HEK293T (cell line): ENCODE measurements around the gene GNE.
"Not testable (repeated sequence)": the region's sequence is repeated elsewhere in the genome, so short reads cannot be mapped to it uniquely, and the experiment has no call there.

Experiments
- CTCF ChIA-PET: fragments of 350-600 bp; formaldehyde crosslinking; extraction: SDS; loops from one replicate; lab custom pipeline; 2021; ENCODE audit warnings: antibody characterized with exemption, inconsistent platforms; lab: Yijun Ruan, JAX
- POLR2A ChIA-PET: fragments of 350-600 bp; formaldehyde crosslinking; extraction: SDS; loops from one replicate; lab custom pipeline; 2020; ENCODE audit warnings: antibody characterized with exemption, inconsistent platforms; lab: Yijun Ruan, JAX
- DNase-seq: peaks from one replicate; pipeline ENCODE4 v3.0.0; 2012; ENCODE audit warnings: mixed read lengths; ENCODE audit errors: extremely low spot score
- ARNT ChIP-seq: fragments of 450-650 bp; IDR thresholded peaks from 2 replicates; pipeline ENCODE4 v1.6.1; 2017; ENCODE audit warnings: mild to moderate bottlenecking
- BHLHE40 ChIP-seq: fragments of 450-650 bp; IDR thresholded peaks from 2 replicates; pipeline ENCODE4 v1.6.1; 2016; ENCODE audit warnings: mild to moderate bottlenecking, moderate library complexity, borderline replicate concordance
- CTBP1 ChIP-seq: fragments of 450-650 bp; IDR thresholded peaks from 2 replicates; pipeline ENCODE4 v1.6.1; 2016; ENCODE audit warnings: borderline replicate concordance
- ELF4 ChIP-seq: fragments of 450-650 bp; IDR thresholded peaks from 2 replicates; pipeline ENCODE4 v1.6.1; 2017; ENCODE audit warnings: antibody characterized with exemption
- FOXA1 ChIP-seq: fragments of 450-650 bp; IDR thresholded peaks from 2 replicates; pipeline ENCODE4 v1.6.1; 2016; ENCODE audit warnings: mild to moderate bottlenecking
- FOXK2 ChIP-seq: fragments of 450-650 bp; IDR thresholded peaks from 2 replicates; pipeline ENCODE4 v1.6.1; 2016; ENCODE audit warnings: mild to moderate bottlenecking
- FOXM1 ChIP-seq: fragments of 450-650 bp; IDR thresholded peaks from 2 replicates; pipeline ENCODE4 v1.6.1; 2017; ENCODE audit warnings: mild to moderate bottlenecking, borderline replicate concordance
- HDGF ChIP-seq: fragments of 450-650 bp; IDR thresholded peaks from 2 replicates; pipeline ENCODE4 v1.6.1; 2017; ENCODE audit warnings: antibody characterized with exemption, borderline replicate concordance
- L3MBTL2 ChIP-seq: fragments of 450-650 bp; conservative IDR thresholded peaks from 2 replicates; pipeline ENCODE4 v1.6.1; 2016; ENCODE audit warnings: mild to moderate bottlenecking
- LEF1 ChIP-seq: fragments of 450-650 bp; IDR thresholded peaks from 2 replicates; pipeline ENCODE4 v1.6.1; 2017; ENCODE audit warnings: mild to moderate bottlenecking, borderline replicate concordance
- NFRKB ChIP-seq: fragments of 450-650 bp; IDR thresholded peaks from 2 replicates; pipeline ENCODE4 v1.6.1; 2016; ENCODE audit warnings: mild to moderate bottlenecking, moderate library complexity
- SP1 ChIP-seq: fragments of 450-650 bp; IDR thresholded peaks from 2 replicates; pipeline ENCODE4 v1.6.1; 2017
- SUZ12 ChIP-seq: fragments of 450-650 bp; IDR thresholded peaks from 2 replicates; pipeline ENCODE4 v1.6.1; 2016; ENCODE audit warnings: mild to moderate bottlenecking
- TARDBP ChIP-seq: fragments of 450-650 bp; IDR thresholded peaks from 2 replicates; pipeline ENCODE4 v1.6.1; 2016
- ZNF384 ChIP-seq: fragments of 450-650 bp; IDR thresholded peaks from 2 replicates; pipeline ENCODE4 v1.6.1; 2016
- TF ChIP-seq, protein P1 (sequence below): fragments of 450-650 bp; IDR thresholded peaks from 2 replicates; pipeline ENCODE4 v1.6.1; 2016

Gene GNE

DNA sequence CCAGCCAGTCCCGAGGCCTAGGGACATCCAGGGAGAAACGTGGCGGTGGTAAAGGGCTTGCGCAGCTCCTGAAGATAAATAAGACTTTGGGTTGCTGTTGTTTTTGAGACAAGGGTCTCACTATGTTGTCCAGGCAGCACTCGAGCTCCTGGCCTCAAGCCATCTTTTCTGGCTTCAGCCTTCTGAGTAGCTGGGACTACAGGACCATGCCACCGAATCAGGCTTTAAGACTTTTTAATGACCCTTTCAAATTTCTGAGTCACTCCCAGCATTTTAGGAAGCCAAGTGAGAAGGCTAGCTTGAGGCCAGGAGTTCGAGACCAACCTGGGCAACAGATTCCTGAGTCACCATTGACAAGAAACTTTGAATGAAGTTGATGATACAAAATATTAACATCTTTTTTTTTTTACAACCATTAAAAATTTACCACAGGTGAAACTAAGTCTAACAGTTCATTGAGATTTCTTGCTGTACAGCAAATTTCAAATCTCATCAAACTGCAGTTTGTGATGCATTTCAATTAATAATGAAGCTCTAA lies 817 bp upstream of the GNE start:
- no peak for TF ChIP-seq TARDBP
- no peak for TF ChIP-seq CTBP1
- TF ChIP-seq HDGF, result no peak
- no peak for TF ChIP-seq L3MBTL2
- TF ChIP-seq SUZ12, result no peak
- no peak for TF ChIP-seq ELF4
- no peak for TF ChIP-seq BHLHE40
- TF ChIP-seq ARNT, result no peak
- no peak for TF ChIP-seq NFRKB
- no peak for TF ChIP-seq FOXA1
- TF ChIP-seq, protein P1, sequence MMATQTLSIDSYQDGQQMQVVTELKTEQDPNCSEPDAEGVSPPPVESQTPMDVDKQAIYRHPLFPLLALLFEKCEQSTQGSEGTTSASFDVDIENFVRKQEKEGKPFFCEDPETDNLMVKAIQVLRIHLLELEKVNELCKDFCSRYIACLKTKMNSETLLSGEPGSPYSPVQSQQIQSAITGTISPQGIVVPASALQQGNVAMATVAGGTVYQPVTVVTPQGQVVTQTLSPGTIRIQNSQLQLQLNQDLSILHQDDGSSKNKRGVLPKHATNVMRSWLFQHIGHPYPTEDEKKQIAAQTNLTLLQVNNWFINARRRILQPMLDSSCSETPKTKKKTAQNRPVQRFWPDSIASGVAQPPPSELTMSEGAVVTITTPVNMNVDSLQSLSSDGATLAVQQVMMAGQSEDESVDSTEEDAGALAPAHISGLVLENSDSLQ, result no peak
- no peak for TF ChIP-seq LEF1
- no peak for TF ChIP-seq FOXK2
- POLR2A ChIA-PET, result interaction anchor here (0.7 to 2.0 kb wide), 15 partner anchors 8 to 78 kb away, joined by 3 to 13 read pairs (median 4); no protein-coding TSS in a partner anchor
- DNase-seq, result no peak
- CTCF ChIA-PET, result interaction anchor here (0.6 to 1.5 kb wide), 4 partner anchors 41 to 470 kb away, joined by 3 to 5 read pairs (median 4); no protein-coding TSS in a partner anchor

DNA sequence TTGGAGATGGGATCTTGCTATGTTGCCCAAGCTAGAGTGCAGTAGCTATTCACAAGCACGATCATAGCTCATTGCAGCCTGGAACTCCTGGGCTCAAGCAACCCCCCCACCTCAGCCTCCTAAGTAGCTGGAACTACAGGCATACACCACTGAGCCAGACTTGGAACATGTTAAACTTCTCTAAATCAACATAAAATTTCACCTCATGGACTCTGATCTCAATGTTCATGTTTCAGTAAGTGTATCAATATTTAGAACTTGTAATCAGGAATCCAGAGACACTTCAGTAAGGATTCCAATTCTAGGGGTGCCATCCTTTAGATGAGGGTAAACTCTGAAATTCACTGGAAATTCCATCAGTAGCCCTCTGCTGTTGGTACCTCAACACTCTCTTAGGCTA lies 6.8 kb downstream of the GNE start:
- ChIA-PET POLR2A (no interaction called here), CTCF (no interaction called here)
- TF ChIP-seq NFRKB, result no peak
- TF ChIP-seq ARNT, result no peak
- TF ChIP-seq ELF4, result no peak
- TF ChIP-seq FOXA1, result no peak
- TF ChIP-seq CTBP1, result no peak
- no peak for TF ChIP-seq SUZ12
- no peak for TF ChIP-seq HDGF
- TF ChIP-seq FOXK2, result no peak
- TF ChIP-seq LEF1, result no peak
- TF ChIP-seq ZNF384, result no peak
- no peak for DNase-seq

DNA sequence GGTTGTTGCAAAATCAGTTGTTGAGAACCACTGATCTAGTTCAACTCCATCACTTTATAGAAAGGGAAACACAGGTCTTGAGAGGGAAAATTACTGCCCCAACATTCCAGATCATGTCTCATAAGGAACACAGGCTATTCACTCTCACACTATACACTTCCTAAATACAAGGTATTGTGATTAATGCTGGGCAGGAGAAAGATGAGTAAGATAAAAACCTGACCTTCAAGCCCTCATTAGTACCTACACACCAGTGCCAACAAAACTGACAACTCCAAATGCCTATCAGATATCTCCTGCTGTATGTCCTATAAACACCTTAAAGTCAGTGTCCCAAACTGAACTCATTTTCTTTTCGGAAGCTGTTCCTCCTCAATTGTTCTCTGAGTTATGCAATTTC lies 8.2 kb downstream of the GNE start:
- TF ChIP-seq FOXK2, result no peak
- TF ChIP-seq SUZ12, result no peak
- no peak for TF ChIP-seq ELF4
- no peak for TF ChIP-seq FOXA1
- TF ChIP-seq TARDBP, result no peak
- TF ChIP-seq, protein P1, result no peak
- ChIA-PET POLR2A (no interaction called here), CTCF (no interaction called here)
- no peak for DNase-seq

DNA sequence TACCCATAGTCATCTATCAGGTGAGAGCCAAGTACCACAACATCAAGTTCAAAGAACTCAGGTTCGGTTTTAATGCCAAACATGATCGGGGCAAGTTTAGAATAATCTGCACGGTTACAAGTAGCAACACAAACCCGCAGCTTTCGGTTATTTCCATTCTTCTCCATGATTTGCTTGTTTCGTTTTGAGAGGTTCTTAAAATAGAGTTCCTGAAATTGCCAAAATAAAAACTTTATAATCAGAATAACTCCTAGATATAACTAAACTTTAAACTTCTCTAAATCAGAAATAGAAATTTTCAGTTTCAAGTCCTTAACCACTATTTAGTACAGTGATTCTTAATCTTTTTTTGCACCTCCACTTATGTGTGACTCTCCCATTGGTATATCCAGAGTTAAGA lies 9.1 kb downstream of the GNE start:
- TF ChIP-seq ARNT (no peak), HDGF (no peak), CTBP1 (no peak), FOXK2 (no peak), FOXM1 (no peak), FOXA1 (no peak)
- TF ChIP-seq, protein P1, result no peak
- CTCF ChIA-PET, result interaction anchor here (1.0 to 1.5 kb wide), 2 partner anchors 18 to 79 kb away, joined by 3 to 6 read pairs; no protein-coding TSS in a partner anchor
- POLR2A ChIA-PET, result no interaction called here
- DNase-seq, result no peak

DNA sequence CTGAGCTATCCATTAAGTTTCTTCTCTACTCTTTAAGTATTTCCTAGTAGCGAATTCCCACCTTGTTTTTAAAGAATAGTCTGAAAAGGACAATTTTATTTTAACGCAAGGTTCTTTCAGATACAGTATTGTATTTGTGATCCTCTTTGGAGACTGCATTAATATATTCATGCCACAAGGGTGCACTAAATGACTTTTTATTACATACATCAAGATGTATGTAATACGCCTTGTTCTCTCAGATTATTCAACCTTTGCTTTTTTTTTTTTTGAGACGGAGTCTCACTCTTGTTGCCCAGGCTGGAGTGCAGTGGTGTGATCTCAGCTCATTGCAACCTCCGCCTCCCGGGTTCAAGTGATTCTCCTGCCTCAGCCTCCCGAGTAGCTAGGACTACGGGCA lies 10.2 kb downstream of the GNE start:
- CTCF ChIA-PET, result interaction anchor here (0.8 to 1.5 kb wide), 3 partner anchors 17 to 81 kb away, joined by 3 to 6 read pairs (median 3); no protein-coding TSS in a partner anchor
- peak; percentile 17 for DNase-seq
- TF ChIP-seq ZNF384, result peak; percentile 93
- POLR2A ChIA-PET, result not testable (repeated sequence)

DNA sequence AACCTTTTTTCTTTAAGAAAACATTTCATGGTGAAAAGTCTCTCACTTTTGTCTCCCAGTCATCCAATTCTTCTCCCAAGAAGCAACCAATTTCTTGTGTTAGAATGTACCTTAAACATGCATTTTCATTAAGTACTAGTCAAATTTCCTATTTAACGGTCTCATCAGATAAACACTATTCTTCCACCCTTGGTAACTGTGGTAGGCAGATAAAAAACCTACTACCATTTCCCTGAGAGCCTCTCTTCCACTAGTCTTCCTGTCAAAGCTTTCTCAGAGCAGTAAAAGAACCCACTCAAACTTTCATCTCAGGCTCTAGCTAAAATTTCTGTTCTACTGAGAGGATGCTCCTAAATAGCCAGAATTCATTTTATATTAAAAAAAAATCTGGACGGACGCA lies 10.9 kb downstream of the GNE start:
- CTCF ChIA-PET, result interaction anchor here (0.8 kb wide), 1 partner anchor 82 kb away, joined by 3 read pairs; no protein-coding TSS in a partner anchor
- no peak for DNase-seq
- POLR2A ChIA-PET, result no interaction called here
- TF ChIP-seq FOXK2 (no peak), ELF4 (no peak), L3MBTL2 (no peak), CTBP1 (no peak), FOXA1 (no peak), FOXM1 (no peak), BHLHE40 (no peak), LEF1 (no peak), SUZ12 (no peak), NFRKB (no peak), ARNT (no peak), ZNF384 (no peak), SP1 (no peak)
- TF ChIP-seq, protein P1, result no peak
